GM23248 (cell line): ENCODE measurements around the gene PRKCE. TPM values are rescaled to one million over a fixed set of nuclear protein-coding genes. Genes with fewer than 3 reads are reported as not detected.

Experiments
- DNase-seq: peaks from one replicate; pipeline ENCODE4 v3.0.0-alpha.2; 2015
- H2AFZ ChIP-seq: fragments of 200-600 bp; sonication (generic); 2 replicates; pipeline ENCODE4 v1.6.1; 2016; ENCODE audit warnings: antibody characterized with exemption
- H3F3A ChIP-seq: fragments of 200-600 bp; sonication (generic); 2 replicates; pipeline ENCODE4 v1.6.1; 2016; ENCODE audit warnings: mild to moderate bottlenecking, antibody characterized with exemption, mixed run types; ENCODE audit not compliant: insufficient read depth
- H3K27ac ChIP-seq: fragments of 200-600 bp; sonication (generic); 2 replicates; pipeline ENCODE4 v1.5.1; 2016; ENCODE audit warnings: mild to moderate bottlenecking
- H3K27me3 ChIP-seq: fragments of 200-600 bp; sonication (generic); replicated peaks from 2 replicates; pipeline ENCODE4 v1.6.1; 2016; ENCODE audit warnings: mild to moderate bottlenecking; ENCODE audit not compliant: insufficient read depth
- H3K36me3 ChIP-seq: fragments of 200-600 bp; sonication (generic); 2 replicates; pipeline ENCODE4 v1.6.1; 2016; ENCODE audit warnings: low read depth, mild to moderate bottlenecking
- H3K4me1 ChIP-seq: fragments of 200-600 bp; sonication (generic); 2 replicates; pipeline ENCODE4 v1.6.1; 2016; ENCODE audit warnings: mild to moderate bottlenecking; ENCODE audit not compliant: insufficient read depth
- H3K4me2 ChIP-seq: fragments of 200-600 bp; sonication (generic); one replicate; pipeline ENCODE4 v1.6.1; 2016; ENCODE audit warnings: mild to moderate bottlenecking; ENCODE audit not compliant: unreplicated experiment
- H3K4me3 ChIP-seq: fragments of 200-600 bp; sonication (generic); 2 replicates; pipeline ENCODE4 v1.5.1; 2016; ENCODE audit warnings: mild to moderate bottlenecking
- H3K79me2 ChIP-seq: fragments of 200-600 bp; sonication (generic); 2 replicates; pipeline ENCODE4 v1.6.1; 2016; ENCODE audit warnings: mild to moderate bottlenecking; ENCODE audit not compliant: insufficient read depth
- H3K9ac ChIP-seq: fragments of 200-600 bp; sonication (generic); 2 replicates; pipeline ENCODE4 v1.6.1; 2016; ENCODE audit warnings: mild to moderate bottlenecking
- H3K9me2 ChIP-seq: fragments of 200-600 bp; sonication (generic); 2 replicates; pipeline ENCODE4 v1.6.1; 2016; ENCODE audit warnings: mixed run types, mild to moderate bottlenecking, moderate library complexity; ENCODE audit not compliant: insufficient read depth
- H3K9me3 ChIP-seq: fragments of 200-600 bp; sonication (generic); one replicate; pipeline ENCODE4 v1.6.1; 2017; ENCODE audit warnings: low read depth
- H4K20me1 ChIP-seq: fragments of 200-600 bp; sonication (generic); 2 replicates; pipeline ENCODE4 v1.6.0; 2016; ENCODE audit not compliant: insufficient read depth
- EZH2 ChIP-seq: fragments of 200-600 bp; sonication (generic); IDR thresholded peaks from 2 replicates; pipeline ENCODE4 v1.6.1; 2018; ENCODE audit warnings: antibody characterized with exemption, mild to moderate bottlenecking; ENCODE audit not compliant: insufficient read depth, poor library complexity, severe bottlenecking
- EZH2phosphoT487 ChIP-seq: fragments of 200-600 bp; sonication (generic); IDR thresholded peaks from 2 replicates; pipeline ENCODE4 v1.6.1; 2018; ENCODE audit warnings: antibody characterized with exemption, moderate library complexity, mild to moderate bottlenecking, low read depth; ENCODE audit not compliant: insufficient read depth
- WGBS, 2 experiments: methylation state at CpG; one replicate each; pipeline ENCODE4 v1.1.6; 2015 to 2017; ENCODE audit warnings: low lambda C conversion rate in 2 of 2, low coverage in 1 of 2; ENCODE audit errors: missing lambda C conversion rate in 2 of 2; 5-methylcytosine and 5-hydroxymethylcytosine counted together
- in situ Hi-C: fragments of 300-500 bp; cut with MboI; formaldehyde crosslinking; loops from 2 replicates; pipeline ENCODE4 v1.15.0; 2020
- polyA plus RNA-seq: library from polyadenylated mRNA; unstranded; fragments of >200 nt; fragmentation: Nextera tagmentation; extraction: Ambion mirVana; gene quantifications from 2 replicates; pipeline ENCODE4 v1.2.1, GENCODE V29; 2016
- total RNA-seq: library from RNA; depleted of rRNA; stranded (reverse); fragments of >200 nt; shearing (Covaris generic); gene quantifications from 2 replicates; pipeline ENCODE4 v1.2.3, GENCODE V29; 2014

PRKCE gene
- total and polyA plus RNA-seq, 2 experiments from 2014 or later, result 5.9 to 7.0 TPM

DNA sequence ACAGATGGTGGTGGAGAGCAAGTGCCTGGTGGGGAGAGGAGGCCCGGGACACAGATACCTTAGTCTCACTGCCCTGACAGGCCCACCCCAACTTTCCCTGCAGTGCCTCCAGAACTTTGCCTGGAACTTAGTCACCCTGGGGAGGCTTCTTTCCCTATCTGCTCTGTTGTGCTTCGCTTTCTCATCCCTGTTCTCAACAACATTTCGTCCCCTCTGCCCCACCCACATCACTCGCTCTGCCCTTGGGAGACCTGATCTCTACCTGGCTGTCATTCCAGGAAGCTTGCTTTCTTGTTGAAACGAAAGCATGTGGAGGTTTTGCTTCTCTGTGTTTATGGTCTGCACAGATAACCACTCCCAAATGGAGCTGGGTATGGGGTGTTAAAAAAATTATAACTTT lies 93.8 kb downstream of the PRKCE start:
- TF ChIP-seq EZH2phosphoT487 (no peak), EZH2 (no peak)
- Histone ChIP-seq H3K79me2 (peaks cover 73% of the 10 kb centered on the region), H3K9ac (peak overlapping the region; percentile 61), H2AFZ (peak overlapping the region; percentile 47), H4K20me1 (no peaks in the 10 kb centered on the region), H3K4me1 (peaks cover 57% of the 10 kb centered on the region), H3K27me3 (no peaks in the 10 kb centered on the region), H3K27ac (peak overlapping the region; percentile 99), H3K9me3 (no peaks in the 10 kb centered on the region), H3K9me2 (no peaks in the 10 kb centered on the region), H3F3A (peaks cover 63% of the 10 kb centered on the region), H3K36me3 (no peaks in the 10 kb centered on the region), H3K4me3 (peak overlapping the region; percentile 45), H3K4me2 (peak overlapping the region; percentile 80)
- whole genome bisulfite sequencing, 2 experiments, result 22 to 28% methylated on average over 5 of the region's 5 CpGs
- peak; percentile 73 for DNase-seq
- in situ Hi-C loops, result no loop called here

DNA sequence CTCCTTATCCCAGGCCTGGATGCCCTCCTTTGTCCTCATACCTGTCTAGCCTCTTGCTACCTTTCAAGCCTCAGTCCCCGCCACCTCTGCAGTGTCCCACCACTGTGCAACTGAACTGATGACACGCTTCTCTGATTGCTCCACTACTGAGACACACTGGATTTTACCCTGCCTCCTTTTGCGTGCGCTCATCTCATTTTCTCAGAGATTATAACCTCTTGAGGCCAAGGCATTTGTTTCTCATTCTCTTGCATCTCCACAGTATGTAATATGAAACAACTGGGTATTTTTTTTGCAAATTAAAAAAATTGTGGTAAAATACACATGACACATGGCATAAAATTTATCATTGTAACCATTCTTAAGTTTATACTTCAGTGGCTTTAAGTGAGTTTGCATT lies 95.4 kb downstream of the PRKCE start:
- Histone ChIP-seq H3K36me3 (no peaks in the 10 kb centered on the region), H3K9me2 (no peaks in the 10 kb centered on the region), H3K4me3 (no peak overlapping the region), H3K27ac (peak overlapping the region; percentile 99), H3K27me3 (no peaks in the 10 kb centered on the region), H3K9ac (peak overlapping the region; percentile 61), H2AFZ (0 out of 2 replicates have a peak overlapping the region, but pooled peaks have one; percentile 47), H3K4me2 (peak overlapping the region; percentile 80), H3K9me3 (no peaks in the 10 kb centered on the region), H3K4me1 (peaks cover 55% of the 10 kb centered on the region), H3F3A (peaks cover 64% of the 10 kb centered on the region), H3K79me2 (peaks cover 71% of the 10 kb centered on the region), H4K20me1 (no peaks in the 10 kb centered on the region)
- 34 to 35% methylated on average over 4 of the region's 4 CpGs for WGBS, 2 experiments
- no peak for TF ChIP-seq EZH2phosphoT487
- no peak for TF ChIP-seq EZH2
- peak; percentile 75 for DNase-seq
- in situ Hi-C loops, result no loop called here

DNA sequence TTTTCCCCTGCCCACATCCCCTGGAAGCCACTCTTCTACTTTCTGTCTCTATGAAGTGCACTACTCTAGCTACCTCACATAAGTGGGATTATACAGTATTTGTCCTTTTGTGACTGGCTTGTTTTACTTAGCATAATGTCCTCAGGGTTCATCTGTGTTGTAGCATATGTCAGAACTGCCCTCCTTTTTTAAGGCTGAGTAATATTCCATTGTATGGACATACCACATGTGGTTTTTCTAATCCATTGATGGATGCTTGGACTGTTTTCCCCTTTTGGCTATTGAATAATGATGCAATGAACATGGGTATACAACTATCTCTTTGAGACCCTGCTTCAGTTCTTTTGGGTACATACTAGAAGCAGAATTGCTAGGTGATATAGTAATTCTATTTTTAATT lies 95.9 kb downstream of the PRKCE start:
- Histone ChIP-seq H3K4me2 (no peak overlapping the region), H3K9me3 (no peaks in the 10 kb centered on the region)
- in situ Hi-C loops, result no loop called here

DNA sequence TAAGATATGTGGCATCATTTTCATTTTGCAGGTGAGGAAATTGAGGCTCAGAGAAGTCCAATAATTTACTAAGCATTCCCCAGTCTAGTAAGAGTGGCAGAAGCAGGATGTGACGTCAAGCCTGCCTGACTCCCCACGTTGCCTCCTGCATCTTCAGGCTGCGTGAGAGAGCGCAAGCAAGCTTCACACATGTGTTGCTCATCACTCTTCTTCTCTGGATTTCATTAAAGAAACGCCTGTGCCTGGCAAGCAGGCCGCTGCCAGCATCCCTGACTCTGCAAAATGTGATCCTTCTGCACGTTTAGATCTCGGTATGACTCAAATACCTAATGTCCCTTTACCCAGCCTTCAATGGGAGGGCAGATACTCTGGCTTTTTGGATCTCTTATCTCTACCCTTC lies 96.8 kb downstream of the PRKCE start:
- no peaks in the 10 kb centered on the region for H3K9me3 ChIP-seq
- no peaks in the 10 kb centered on the region for H3K9me2 ChIP-seq
- peaks cover 77% of the 10 kb centered on the region for H3K79me2 ChIP-seq
- H3K36me3 ChIP-seq, result no peaks in the 10 kb centered on the region
- no peaks in the 10 kb centered on the region for H3K27me3 ChIP-seq
- in situ Hi-C loops, result no loop called here
- 1% methylated on average over 8 of the region's 8 CpGs for WGBS, 2 experiments
- H3K9ac ChIP-seq, result peak overlapping the region; percentile 88
- H4K20me1 ChIP-seq, result no peaks in the 10 kb centered on the region
- H2AFZ ChIP-seq, result 0 out of 2 replicates have a peak overlapping the region, but pooled peaks have one; percentile 28
- TF ChIP-seq EZH2, result no peak
- no peak for TF ChIP-seq EZH2phosphoT487
- H3K4me2 ChIP-seq, result peak overlapping the region; percentile 69
- H3K27ac ChIP-seq, result peak overlapping the region; percentile 99
- peaks cover 51% of the 10 kb centered on the region for H3F3A ChIP-seq
- peaks cover 50% of the 10 kb centered on the region for H3K4me1 ChIP-seq
- H3K4me3 ChIP-seq, result peak overlapping the region; percentile 56
- DNase-seq, result peak; percentile 100

More for the DNA sequence above, 95.9 kb downstream of the PRKCE start:
- H3K36me3 ChIP-seq, result no peaks in the 10 kb centered on the region
- peaks cover 59% of the 10 kb centered on the region for H3F3A ChIP-seq
- no peak overlapping the region for H2AFZ ChIP-seq
- no peak for DNase-seq
- H3K27ac ChIP-seq, result peak overlapping the region; percentile 99
- peaks cover 71% of the 10 kb centered on the region for H3K79me2 ChIP-seq
- H3K9me2 ChIP-seq, result no peaks in the 10 kb centered on the region
- TF ChIP-seq EZH2phosphoT487 (no peak), EZH2 (no peak)
- peak overlapping the region; percentile 61 for H3K9ac ChIP-seq
- peaks cover 55% of the 10 kb centered on the region for H3K4me1 ChIP-seq
- H3K4me3 ChIP-seq, result no peak overlapping the region
- H3K27me3 ChIP-seq, result no peaks in the 10 kb centered on the region
- no peaks in the 10 kb centered on the region for H4K20me1 ChIP-seq

DNA sequence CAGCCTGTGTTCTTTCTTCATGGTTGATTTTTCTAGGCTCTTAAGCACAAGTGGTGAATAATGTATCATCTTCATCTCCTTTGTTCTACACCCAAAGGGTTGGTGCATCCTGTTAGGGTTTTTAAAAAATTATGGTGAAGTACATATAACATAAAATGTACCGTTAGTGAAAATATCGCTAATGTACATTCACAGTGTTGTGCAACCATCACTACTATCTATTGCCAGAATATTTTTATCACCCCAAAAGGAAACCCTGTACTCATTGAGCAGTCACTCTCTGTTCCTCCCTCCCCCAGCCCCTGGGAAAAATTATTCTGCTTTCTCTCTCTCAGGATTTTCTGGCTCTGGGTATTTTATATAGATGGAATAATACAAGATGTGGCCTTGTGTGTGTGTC lies 98.5 kb downstream of the PRKCE start:
- Histone ChIP-seq H3K4me2 (no peak overlapping the region), H4K20me1 (no peaks in the 10 kb centered on the region), H2AFZ (no peak overlapping the region), H3K4me3 (no peak overlapping the region), H3K36me3 (no peaks in the 10 kb centered on the region), H3K9ac (no peak overlapping the region), H3F3A (peaks cover 35% of the 10 kb centered on the region), H3K9me3 (no peaks in the 10 kb centered on the region), H3K79me2 (peaks cover 89% of the 10 kb centered on the region), H3K27me3 (no peaks in the 10 kb centered on the region), H3K9me2 (no peaks in the 10 kb centered on the region), H3K4me1 (peaks cover 35% of the 10 kb centered on the region), H3K27ac (no peak overlapping the region; the same call in 1 of the 2 replicates)
- TF ChIP-seq EZH2phosphoT487, result no peak
- no peak for TF ChIP-seq EZH2
- WGBS, 2 experiments, result 68 to 73% methylated on average over 2 of the region's 2 CpGs
- DNase-seq, result no peak
- in situ Hi-C loops, result no loop called here
